NCI-H2227 treated with DMSO at 0.1 percent for 48 hours (cell line): ENCODE measurements around the gene GRIN2D.
A peak's percentile ranks its signal among the peaks of the same experiment; 100 is the strongest.
"Not testable (repeated sequence)": the region's sequence is repeated elsewhere in the genome, so short reads cannot be mapped to it uniquely, and the experiment has no call there.

Experiments used
- DNase-seq: peaks from one replicate; lab custom pipeline; 2025; lab: John Stamatoyannopoulos, UW

The GRIN2D gene

GRCh38 chr19:48371771-48372170 is 21.7 kb upstream of the GRIN2D start:
- not testable (repeated sequence) for DNase-seq

GRCh38 chr19:48372904-48373303 is 20.6 kb upstream of the GRIN2D start:
- DNase-seq, result peak; percentile 25

GRCh38 chr19:48373567-48373966 is 19.9 kb upstream of the GRIN2D start:
- no peak for DNase-seq

GRCh38 chr19:48378194-48378570 is 15.3 kb upstream of the GRIN2D start:
- no peak for DNase-seq

- DNase-seq, result no peak
Observed at GRCh38 chr19:48379058-48379457, 14.4 kb upstream of the GRIN2D start.

- no peak for DNase-seq
Observed at GRCh38 chr19:48381178-48381950, 12.1 kb upstream of the GRIN2D start.

- DNase-seq, result no peak
Observed at GRCh38 chr19:48382286-48382685, 11.2 kb upstream of the GRIN2D start.

- DNase-seq, result no peak
Observed at GRCh38 chr19:48385461-48386087, 7.9 kb upstream of the GRIN2D start.

- DNase-seq, result no peak
Observed at GRCh38 chr19:48386981-48387380, 6.5 kb upstream of the GRIN2D start.

- DNase-seq, result peak; percentile 17
Observed at GRCh38 chr19:48390188-48391099, 3.0 kb upstream of the GRIN2D start.

- DNase-seq, result peak; percentile 66
Observed at GRCh38 chr19:48391100-48392005, 2.1 kb upstream of the GRIN2D start, which contains the start of gene KDELR1. Gene KDELR1, minus strand, starts transcription at chr19:48391551. Its CDS starts 193 bp downstream, at chr19:48391358.

- DNase-seq, result not testable (repeated sequence)
Observed at GRCh38 chr19:48392006-48392344, 1.5 kb upstream of the GRIN2D start.

- no peak for DNase-seq
Observed at GRCh38 chr19:48392860-48393558, 459 bp upstream of the GRIN2D start.

GRCh38 chr19:48394331-48395169 is 1.1 kb downstream of the GRIN2D start:
- DNase-seq, result no peak

GRCh38 chr19:48395170-48395455 is 1.6 kb downstream of the GRIN2D start:
- DNase-seq, result no peak

GRCh38 chr19:48395499-48395898 is 2.0 kb downstream of the GRIN2D start:
- DNase-seq, result no peak

- no peak for DNase-seq
Observed at GRCh38 chr19:48396016-48396823, 2.8 kb downstream of the GRIN2D start.

- DNase-seq, result no peak
Observed at GRCh38 chr19:48396824-48397176, 3.3 kb downstream of the GRIN2D start.
